ENCODE results near the gene ASH1L.
"Not testable (repeated sequence)": the region's sequence is repeated elsewhere in the genome, so short reads cannot be mapped to it uniquely, and the experiment has no call there.

The ASH1L gene

DNA sequence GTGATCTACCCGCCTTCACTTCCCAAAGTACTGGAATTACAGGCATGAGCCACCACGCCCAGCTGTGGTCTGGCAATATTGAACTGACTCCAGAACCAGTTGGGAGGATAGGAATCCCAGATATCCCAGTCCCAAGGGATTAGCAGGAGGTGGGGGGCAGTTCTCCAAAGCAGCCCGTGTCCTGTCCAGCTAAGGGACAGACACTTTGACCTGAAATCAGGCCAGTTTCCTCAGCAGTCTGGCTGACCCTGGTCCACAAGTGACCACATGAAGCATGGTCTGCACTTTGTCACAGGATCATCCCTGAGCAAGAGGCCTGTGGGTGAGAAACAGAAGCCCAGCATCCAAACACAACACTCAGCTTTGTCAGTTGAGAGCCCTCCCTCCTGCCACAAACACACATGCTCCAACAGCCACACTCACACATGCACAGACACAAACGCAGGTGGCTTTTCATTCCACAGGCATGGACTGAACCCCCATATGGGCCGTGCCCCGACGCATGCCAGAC is 256.7 kb downstream of the ASH1L start:
- DNase-seq (ENCODE audit: low read depth), result no peak

DNA sequence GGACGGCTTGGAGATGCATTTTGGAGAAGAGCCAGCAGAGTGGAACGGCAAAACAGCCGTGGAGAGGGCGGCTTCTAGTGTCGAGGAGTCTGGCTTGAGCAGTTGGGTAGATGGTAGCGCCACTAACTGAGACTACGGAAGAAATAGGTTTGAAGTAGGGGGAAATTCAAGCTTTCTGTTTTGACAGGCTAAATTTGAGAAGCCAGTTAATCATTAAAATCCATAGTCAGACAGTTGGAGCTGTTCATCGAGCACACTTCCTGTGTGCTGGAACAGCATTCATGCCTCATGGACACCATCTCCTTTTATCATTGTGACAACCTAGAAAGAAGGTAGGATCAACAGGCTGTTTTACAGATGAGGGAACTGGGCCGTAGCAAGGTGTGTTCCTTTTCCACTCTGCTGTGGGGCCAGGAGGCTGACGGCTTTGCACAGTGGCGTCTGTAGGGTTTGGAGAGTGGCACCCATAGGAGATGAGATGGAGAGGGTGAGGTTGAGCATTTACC is 258.0 kb downstream of the ASH1L start:
- DNase-seq (ENCODE audit: low read depth), result no peak

DNA sequence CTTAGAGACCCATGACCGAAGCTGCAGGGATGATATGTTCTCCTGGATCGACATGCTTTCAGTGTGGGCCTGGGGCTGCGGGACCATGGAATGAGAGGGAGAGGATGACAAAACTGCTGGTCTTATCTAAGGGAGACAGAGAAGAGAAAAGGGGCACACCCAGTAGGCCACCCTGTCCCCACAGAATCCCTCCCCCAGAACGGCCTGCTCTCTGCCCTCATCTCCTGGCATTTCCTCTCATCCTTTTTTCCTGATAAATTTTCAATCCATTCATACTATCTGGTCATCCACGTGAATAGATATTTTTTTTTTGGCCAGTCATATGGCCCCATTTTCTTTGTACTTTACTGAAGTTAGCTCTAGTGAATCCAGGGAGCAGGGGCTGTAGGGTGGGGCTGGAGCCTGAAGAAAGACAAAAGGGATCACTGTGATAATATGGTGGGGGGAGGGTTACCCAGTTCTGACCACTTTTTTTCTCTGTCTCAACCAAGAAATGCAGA is 261.2 kb downstream of the ASH1L start, which contains the start of gene PKLR:
TSS of gene PKLR (minus strand) at position 97 of the 500 bp plus-strand sequence. CDS start at position 54, 43 bp downstream.
- DNase-seq (ENCODE audit: low read depth), result no peak

DNA sequence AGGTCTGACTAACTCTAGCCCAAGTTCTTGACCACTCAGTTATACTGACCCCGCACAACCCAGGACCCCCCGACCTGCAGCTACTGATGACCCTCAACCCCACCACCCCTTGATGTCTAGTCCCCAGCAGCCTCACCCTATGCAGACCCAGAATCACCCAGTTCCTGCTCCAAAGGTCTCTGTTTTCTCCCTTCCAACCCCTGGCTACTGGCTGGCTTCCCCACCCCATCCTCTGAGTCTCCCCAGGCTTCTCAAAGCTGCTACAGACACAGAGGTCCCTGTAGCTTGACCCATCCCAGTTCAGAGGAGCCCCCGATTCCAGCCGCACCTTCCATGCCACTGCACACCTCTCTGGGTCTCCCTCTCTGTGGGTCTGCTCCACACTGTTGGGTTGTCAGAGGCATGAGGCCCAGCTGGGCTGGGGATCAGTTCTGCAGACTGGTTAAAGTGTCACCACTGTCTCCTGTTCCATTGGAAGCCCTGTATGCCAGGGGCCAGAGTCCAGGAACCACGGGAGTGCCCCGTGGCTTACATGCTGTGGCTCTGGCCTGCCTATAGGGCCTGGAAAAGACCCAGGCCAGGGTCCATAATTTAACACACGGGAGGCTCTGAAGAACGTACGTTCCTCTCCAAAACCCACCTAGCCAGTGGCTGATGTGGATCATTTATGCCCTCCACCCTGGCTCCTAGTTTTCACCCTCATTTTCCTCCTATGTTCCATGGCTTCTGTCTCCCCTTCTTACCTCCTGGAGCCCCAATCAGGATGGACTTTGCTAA is 261.9 kb downstream of the ASH1L start:
- no peak for DNase-seq (ENCODE audit: low read depth)

DNA sequence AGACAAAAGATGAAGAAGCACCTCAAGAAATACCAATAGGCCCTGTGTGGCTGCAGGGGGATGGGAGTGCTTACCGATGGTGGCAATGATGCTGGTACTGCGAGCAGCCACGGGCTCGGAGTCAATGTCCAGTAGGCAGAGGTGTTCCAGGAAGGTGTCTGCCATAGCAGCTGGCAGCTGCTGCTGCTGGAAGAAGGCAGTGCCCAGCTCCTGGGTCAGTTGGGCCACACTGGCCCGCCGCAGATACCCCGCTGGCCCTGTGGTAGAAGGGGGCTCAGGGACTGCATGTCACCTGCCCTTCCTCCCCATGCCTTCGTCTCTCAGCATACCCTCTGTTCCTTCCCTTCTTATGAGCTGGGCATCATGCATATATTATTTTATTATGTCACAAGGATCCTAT is 262.6 kb downstream of the ASH1L start:
- no peak for DNase-seq (ENCODE audit: low read depth)

DNA sequence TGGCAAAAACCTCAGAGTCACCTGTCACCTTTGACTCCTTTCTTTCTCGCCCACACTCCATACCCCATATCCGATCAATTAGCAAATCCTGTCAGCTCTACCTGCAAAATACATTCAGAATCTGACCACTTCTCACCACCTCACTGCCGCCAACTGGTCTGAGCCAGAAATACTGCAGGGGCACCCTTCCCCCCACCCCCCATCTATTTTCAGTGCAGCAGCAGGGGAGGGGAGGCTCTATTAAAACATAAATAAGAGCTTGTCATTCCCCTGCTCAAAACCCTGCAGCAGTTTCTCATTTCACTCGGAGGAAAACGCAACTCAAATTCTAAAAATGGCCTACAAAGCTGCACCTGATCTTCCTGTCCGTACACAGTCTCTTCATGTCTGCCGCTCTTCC is 265.2 kb downstream of the ASH1L start:
- no peak for DNase-seq (ENCODE audit: low read depth)

DNA sequence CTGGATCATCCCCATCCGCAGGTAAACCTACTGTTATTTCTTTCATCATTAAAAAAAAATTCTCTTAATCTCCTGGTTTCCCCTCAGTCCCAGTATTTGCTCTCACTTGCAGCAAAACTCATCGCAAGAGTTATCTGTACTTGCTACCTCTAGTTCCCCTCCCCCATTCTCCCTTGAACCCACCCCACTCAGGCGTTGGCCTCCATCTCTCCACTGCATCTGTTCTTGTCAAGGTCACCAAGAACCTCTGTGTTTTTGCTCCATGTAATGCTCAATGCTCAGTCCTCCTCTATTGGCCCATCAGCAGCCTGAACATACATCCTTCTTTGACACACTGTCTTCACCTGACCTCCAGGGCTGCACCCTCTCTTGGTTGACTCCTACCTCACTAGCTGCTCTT is 265.9 kb downstream of the ASH1L start:
- DNase-seq (ENCODE audit: low read depth), result no peak

DNA sequence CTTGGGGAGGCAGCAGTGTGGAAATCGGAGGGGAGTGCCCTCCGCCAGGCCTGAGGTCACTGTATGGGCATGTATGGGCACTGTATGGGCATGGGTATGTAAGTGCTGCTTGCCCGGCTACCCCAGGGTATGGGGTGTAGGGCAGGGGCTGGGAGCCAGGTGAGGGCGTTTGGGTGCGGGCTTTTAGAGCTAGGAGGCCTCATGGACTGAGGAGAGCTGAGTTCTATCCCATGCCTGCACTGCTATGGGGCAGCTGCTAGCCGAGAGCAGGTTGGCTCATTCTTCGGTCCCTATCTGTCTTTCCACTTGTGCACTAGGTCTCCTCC is 266.7 kb downstream of the ASH1L start:
- DNase-seq (ENCODE audit: low read depth), result no peak

DNA sequence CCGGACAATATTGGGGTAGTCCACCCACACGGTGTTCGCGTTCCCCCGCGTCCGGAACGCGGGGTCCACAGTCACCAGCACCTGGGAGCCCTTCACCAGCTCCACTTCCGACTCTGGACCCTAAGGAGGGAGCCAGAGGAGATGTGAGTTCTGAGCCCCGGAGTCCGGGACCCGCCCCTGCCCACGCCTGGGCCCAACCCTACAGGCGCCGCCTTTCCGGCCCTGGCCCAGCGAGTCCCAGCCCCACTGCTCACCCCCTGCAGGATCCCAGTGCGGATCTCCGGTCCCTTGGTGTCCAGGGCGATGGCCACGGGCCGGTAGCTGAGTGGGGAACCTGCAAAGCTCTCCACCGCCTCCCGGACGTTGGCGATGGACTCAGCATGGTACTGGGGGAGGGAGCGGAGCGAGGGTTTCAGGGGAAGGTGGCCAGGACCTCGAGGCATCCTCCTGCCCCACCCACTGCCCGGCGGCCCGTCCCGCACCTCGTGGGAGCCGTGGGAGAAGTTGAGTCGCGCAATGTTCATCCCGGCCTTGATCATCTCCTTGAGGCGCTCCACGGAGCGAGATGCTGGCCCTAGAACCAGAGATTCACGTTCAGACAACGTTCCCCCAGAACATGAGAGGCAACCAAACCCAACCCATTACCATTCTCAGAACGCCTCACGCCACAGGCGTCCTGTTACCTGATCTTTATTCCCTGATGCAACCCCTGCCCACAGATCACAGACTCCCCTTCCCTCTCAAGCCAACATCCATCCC is 267.2 kb downstream of the ASH1L start:
- no peak for DNase-seq (ENCODE audit: low read depth)

DNA sequence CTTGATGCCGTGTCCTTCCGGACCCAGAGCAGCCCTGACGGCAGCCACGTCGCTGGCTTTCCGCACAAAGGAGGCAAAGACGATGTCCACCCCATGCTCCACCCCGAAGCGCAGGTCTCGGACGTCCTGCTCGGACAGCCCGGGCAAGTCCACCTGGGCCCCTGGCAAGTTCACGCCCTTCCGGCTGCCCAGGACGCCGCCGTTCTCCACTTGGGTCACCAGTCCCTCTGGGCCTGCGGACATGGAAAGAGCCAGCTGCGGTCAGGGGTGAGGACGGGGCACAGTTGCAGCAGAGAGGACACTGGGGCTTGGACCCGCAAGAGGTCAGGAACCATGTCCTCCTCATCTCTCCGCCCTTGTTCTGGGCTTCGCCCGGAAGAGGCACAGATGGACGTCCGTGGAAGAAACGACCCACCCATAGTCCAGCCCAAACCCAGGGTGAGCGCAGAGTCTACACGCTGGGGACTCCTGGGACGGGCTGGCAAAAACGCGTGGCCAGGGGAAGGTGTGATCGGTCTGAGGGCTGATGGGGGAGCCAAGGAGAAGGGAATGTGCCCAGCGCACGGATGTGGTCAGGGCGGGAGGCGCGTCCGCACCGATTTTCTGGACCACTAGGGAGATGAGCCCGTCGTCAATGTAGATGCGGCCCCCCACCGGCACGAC is 268.0 kb downstream of the ASH1L start:
- DNase-seq (ENCODE audit: low read depth), result no peak

DNA sequence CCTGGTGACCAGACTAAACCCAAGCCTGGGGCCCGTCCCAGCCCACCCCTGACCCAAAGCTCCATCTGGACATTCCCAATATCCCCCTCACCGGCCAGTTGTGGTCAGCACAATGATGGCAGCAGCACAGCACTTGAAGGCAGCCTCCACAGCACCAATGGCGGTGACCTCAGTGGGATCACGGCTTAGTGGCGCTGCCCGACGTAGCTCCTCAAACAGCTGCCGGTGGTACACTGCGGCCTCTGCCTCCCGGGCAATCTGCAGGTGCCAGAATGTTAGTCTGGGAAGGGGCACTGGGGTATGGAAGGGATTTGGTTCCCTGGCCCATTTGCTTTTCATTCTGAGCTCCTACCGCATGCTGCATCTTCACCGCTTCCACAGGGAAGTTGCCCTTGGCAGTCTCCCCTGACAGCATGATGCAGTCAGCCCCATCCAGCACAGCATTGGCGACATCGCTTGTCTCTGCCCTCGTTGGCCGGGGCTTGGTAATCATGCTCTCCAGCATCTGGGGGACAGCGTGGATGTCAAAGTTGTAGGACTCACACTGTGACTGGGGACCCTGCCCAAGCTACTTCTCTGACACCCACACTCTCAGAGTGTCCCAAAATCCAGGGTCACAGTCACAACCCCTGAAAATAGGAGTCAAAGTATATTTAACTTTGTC is 269.4 kb downstream of the ASH1L start:
- DNase-seq (ENCODE audit: low read depth), result no peak

DNA sequence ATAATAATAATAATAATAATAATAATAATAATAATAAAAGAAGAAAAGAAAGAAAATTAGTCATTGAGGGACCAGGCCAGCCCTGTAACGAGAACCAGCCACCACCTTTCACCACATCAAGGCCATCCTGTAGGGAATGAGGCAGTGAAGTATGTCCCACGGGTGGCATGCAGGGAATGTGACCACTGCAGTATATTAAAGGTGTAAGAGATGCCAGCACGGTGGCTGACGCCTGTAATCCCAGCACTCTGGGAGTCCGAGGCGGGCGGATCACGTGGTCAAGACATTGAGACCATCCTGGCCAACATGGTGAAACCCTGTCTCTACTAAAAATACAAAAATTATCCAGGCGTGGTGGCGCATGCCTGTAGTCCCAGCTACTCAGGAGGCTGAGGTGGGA is 271.6 kb downstream of the ASH1L start:
- DNase-seq (ENCODE audit: low read depth), result not testable (repeated sequence)

DNA sequence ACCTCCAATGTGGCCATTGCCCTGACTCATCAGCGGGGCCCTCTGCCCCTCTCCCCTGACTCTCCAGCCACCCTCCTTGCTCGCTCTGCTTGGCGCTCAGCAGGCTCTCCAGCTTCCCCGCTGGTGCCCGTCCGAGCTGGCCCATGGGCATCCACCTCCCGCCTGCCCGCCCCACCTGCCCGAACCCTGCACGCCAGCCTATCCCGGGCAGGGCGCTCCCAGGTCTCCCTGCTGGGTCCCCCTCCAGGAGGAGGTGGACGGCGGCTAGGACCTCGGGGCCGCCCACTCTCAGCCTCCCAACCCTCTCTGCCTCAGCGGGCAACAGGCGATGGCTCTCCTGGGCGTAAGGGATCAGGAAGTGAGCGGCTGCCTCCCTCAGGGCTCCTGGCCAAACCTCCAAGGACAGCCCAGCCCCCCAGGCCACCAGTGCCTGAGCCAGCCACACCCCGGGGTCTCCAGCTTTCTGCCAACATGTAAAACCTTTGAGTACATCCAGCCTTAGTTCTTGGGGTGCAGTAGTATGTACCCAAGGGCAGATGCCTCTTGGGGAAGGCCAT is 274.5 kb downstream of the ASH1L start:
- DNase-seq (ENCODE audit: low read depth), result no peak

DNA sequence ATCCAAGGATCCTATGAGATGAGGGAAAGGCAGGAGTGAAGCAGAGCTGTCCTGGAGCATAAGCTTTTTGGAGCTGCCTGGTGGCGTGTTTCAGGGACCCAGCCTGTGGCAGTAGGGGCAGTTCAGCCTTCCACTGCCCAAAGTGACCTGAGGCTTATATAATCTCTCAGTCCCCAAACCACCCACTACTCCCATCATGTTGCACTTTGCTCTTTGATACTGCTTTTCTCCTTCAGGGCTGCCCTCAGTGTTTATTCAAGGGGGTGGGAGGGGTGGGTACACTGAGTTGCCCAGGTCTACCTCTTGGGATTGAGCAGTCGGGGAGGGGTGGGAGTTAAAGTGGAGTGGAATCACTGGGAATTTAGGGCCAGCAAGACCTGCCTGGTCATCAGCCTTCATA is 276.1 kb downstream of the ASH1L start:
- no peak for DNase-seq (ENCODE audit: low read depth)

DNA sequence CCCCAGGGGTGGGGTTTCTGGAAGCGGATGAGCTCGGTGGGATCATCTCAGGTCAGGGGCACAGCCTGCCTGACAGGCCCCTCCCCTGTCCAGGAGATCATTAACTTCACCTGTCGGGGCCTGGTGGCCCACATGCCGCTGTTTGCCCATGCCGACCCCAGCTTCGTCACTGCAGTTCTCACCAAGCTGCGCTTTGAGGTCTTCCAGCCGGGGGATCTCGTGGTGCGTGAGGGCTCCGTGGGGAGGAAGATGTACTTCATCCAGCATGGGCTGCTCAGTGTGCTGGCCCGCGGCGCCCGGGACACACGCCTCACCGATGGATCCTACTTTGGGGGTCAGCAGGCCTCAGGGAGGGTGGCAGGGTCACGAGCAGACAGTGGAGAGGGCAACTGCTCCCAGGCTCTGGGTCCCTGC is 277.0 kb downstream of the ASH1L start:
- no peak for DNase-seq (ENCODE audit: low read depth)

Measured in GM04503 (cell line).